NCI-H146 treated with DMSO at 0.1 percent for 48 hours (cell line): ENCODE measurements around the gene ENGASE.

Experiments
- DNase-seq: peaks from one replicate; lab custom pipeline; 2025; ENCODE audit not compliant: unreplicated experiment; lab: John Stamatoyannopoulos, UW

The ENGASE gene

GRCh38 chr17:79135011-79135410 is 60.4 kb downstream of the ENGASE start:
- DNase-seq, result no peak

DNA sequence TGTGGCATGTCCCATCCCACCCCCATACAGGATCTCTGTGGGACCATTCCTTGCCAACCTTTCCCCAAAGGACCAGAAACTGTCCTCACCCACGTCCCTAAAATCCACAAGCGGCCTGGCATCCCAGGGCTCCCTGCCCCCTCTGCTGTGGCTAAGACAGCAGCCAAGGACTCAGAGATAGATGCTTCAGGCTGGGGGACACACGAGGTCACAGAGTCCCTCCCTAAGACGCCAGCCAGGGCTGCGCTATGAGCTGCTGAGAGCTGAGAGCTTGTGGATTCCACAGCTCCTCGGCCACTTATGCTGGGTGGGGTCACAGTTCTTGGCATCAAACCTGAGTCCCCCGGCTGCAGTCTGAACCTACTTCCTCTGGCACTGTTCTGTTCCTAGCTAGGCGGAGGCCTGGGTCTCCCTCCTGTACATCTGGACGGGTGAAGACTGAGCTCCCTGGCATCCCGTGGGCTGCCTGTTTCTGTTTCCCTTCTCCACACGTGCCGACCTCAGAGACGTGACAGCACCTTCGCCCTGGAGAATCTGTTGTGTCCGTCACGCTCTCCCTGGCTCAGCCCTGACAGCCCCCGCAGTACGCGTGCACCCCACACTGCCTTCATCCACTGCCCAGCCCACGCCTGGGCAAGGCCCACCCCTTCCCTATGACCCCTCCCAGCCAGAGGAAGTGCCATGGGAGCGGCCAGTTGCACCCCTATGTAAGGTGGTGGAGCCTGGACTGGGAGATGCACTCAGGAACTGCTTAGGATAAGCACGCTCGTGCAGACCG is 61.2 kb downstream of the ENGASE start:
- no peak for DNase-seq
